Measurements from ENCODE around the gene KCNC1. TPM values are rescaled to one million over a fixed set of nuclear protein-coding genes. Genes with fewer than 3 reads are reported as not detected.

The KCNC1 gene
- total and polyA plus RNA-seq, 3 donors from 2014 or later: 3.3 to 5.8 (median 5.2) TPM

GRCh38 chr11:17718510-17718962 lies 16.0 kb upstream of the KCNC1 start:
- 7 to 9% methylated on average over 14 to 16 of the region's 16 CpGs for WGBS, 2 donors
- Histone ChIP-seq H3K27me3 (no peaks in the 10 kb centered on the region), H3K4me1 (peaks cover 6% of the 10 kb centered on the region), H3K4me3 (no peak overlapping the region), H3K36me3 (ENCODE audit: low read depth, missing control alignments) (no peaks in the 10 kb centered on the region), H3K9me3 (no peaks in the 10 kb centered on the region), H3K27ac (no peak overlapping the region)
- TF ChIP-seq POLR2A (IDR thresholded peaks at IDR 0.05) (no peak), CTCF (IDR thresholded peaks at IDR 0.05) (no peak)
- DNase-seq: no peak
- intact Hi-C loops (cut with DNase I; ENCODE audit: low total_unique reads): no loop called here

GRCh38 chr11:17719028-17719937 lies 15.3 kb upstream of the KCNC1 start, which contains the start of gene MYOD1:
MYOD1 (plus strand) TSS chr11:17719571; CDS start chr11:17719783, 212 bp downstream.
- DNase-seq: no peak
- no peak for TF ChIP-seq CTCF (IDR thresholded peaks at IDR 0.05)
- no peak for TF ChIP-seq POLR2A (IDR thresholded peaks at IDR 0.05)
- no peaks in the 10 kb centered on the region for H3K9me3 ChIP-seq
- H3K27me3 ChIP-seq: no peaks in the 10 kb centered on the region
- peaks cover 6% of the 10 kb centered on the region for H3K4me1 ChIP-seq
- H3K36me3 ChIP-seq (ENCODE audit: low read depth, missing control alignments): no peaks in the 10 kb centered on the region
- peak within 1 kb of the TSS; percentile 21 to 49 for H3K4me3 ChIP-seq
- WGBS, 2 donors: 1 to 2% methylated on average over 16 to 61 of the region's 68 CpGs
- no peak within 1 kb of the TSS for H3K27ac ChIP-seq
- intact Hi-C loops (cut with DNase I; ENCODE audit: low total_unique reads): no loop called here

- no peak overlapping the region for H3K27ac ChIP-seq
- H3K4me1 ChIP-seq: peaks cover 6% of the 10 kb centered on the region
- TF ChIP-seq POLR2A (IDR thresholded peaks at IDR 0.05): no peak
- no peak for TF ChIP-seq CTCF (IDR thresholded peaks at IDR 0.05)
- no peak for DNase-seq
- 3% methylated on average over 14 to 73 of the region's 85 CpGs for WGBS, 2 donors
- peak overlapping the region; percentile 21 to 49 for H3K4me3 ChIP-seq
- intact Hi-C loops (cut with DNase I; ENCODE audit: low total_unique reads): no loop called here
- no peaks in the 10 kb centered on the region for H3K9me3 ChIP-seq
- H3K36me3 ChIP-seq (ENCODE audit: low read depth, missing control alignments): no peaks in the 10 kb centered on the region
- no peaks in the 10 kb centered on the region for H3K27me3 ChIP-seq
Observed at GRCh38 chr11:17719938-17720795, 14.4 kb upstream of the KCNC1 start.

GRCh38 chr11:17720796-17721171 lies 13.8 kb upstream of the KCNC1 start:
- intact Hi-C loops (cut with DNase I; ENCODE audit: low total_unique reads): no loop called here
- DNase-seq: no peak
- 0 to 3% methylated on average over 6 to 24 of the region's 24 CpGs for WGBS, 2 donors
- H3K9me3 ChIP-seq: no peaks in the 10 kb centered on the region
- TF ChIP-seq POLR2A (IDR thresholded peaks at IDR 0.05) (no peak), CTCF (IDR thresholded peaks at IDR 0.05) (no peak)
- no peaks in the 10 kb centered on the region for H3K27me3 ChIP-seq
- H3K4me3 ChIP-seq: peak overlapping the region in 1 of 2 donors; percentile 49
- no peak overlapping the region for H3K27ac ChIP-seq
- H3K4me1 ChIP-seq: peaks cover 6% of the 10 kb centered on the region
- H3K36me3 ChIP-seq (ENCODE audit: low read depth, missing control alignments): no peaks in the 10 kb centered on the region
